Measurements from ENCODE around the gene BRAF.
"Not testable (repeated sequence)": the region's sequence is repeated elsewhere in the genome, so short reads cannot be mapped to it uniquely, and the experiment has no call there.

The BRAF gene

GRCh38 chr7:140810830-140811556 lies 113.7 kb downstream of the BRAF start:
- Histone ChIP-seq H3K4me3 (no peak overlapping the region), H3K27ac (no peak overlapping the region)

- no peak overlapping the region for H3K4me3 ChIP-seq
- H3K27ac ChIP-seq: no peak overlapping the region
Observed at GRCh38 chr7:140810385-140810784, 114.3 kb downstream of the BRAF start.

GRCh38 chr7:140778975-140779374 lies 145.8 kb downstream of the BRAF start:
- no peak overlapping the region for H3K4me3 ChIP-seq
- no peak overlapping the region for H3K27ac ChIP-seq

GRCh38 chr7:140778568-140778967 lies 146.2 kb downstream of the BRAF start:
- Histone ChIP-seq H3K4me3 (no peak overlapping the region), H3K27ac (no peak overlapping the region)

GRCh38 chr7:140774371-140774770 lies 150.4 kb downstream of the BRAF start:
- no peak overlapping the region for H3K4me3 ChIP-seq
- H3K27ac ChIP-seq: no peak overlapping the region

- H3K27ac ChIP-seq: no peak overlapping the region
- H3K4me3 ChIP-seq: no peak overlapping the region
Observed at GRCh38 chr7:140773104-140773503, 151.6 kb downstream of the BRAF start.

GRCh38 chr7:140771826-140772225 lies 152.9 kb downstream of the BRAF start:
- no peak overlapping the region for H3K4me3 ChIP-seq
- no peak overlapping the region for H3K27ac ChIP-seq

GRCh38 chr7:140769852-140770251 lies 154.9 kb downstream of the BRAF start:
- H3K27ac ChIP-seq: no peak overlapping the region
- H3K4me3 ChIP-seq: no peak overlapping the region

- Histone ChIP-seq H3K27ac (no peak overlapping the region), H3K4me3 (no peak overlapping the region)
Observed at GRCh38 chr7:140767418-140767817, 157.3 kb downstream of the BRAF start.

GRCh38 chr7:140765441-140765840 lies 159.3 kb downstream of the BRAF start:
- H3K27ac ChIP-seq, H3K4me3 ChIP-seq: not testable (repeated sequence)

- H3K4me3 ChIP-seq, H3K27ac ChIP-seq: not testable (repeated sequence)
Observed at GRCh38 chr7:140763166-140763565, 161.6 kb downstream of the BRAF start.

GRCh38 chr7:140761375-140761774 lies 163.4 kb downstream of the BRAF start:
- not testable (repeated sequence) for H3K27ac ChIP-seq, H3K4me3 ChIP-seq

GRCh38 chr7:140754506-140754905 lies 170.2 kb downstream of the BRAF start:
- no peak overlapping the region for H3K27ac ChIP-seq

GRCh38 chr7:140752533-140752932 lies 172.2 kb downstream of the BRAF start:
- Histone ChIP-seq H3K4me3 (no peak overlapping the region), H3K27ac (no peak overlapping the region)

More at GRCh38 chr7:140754506-140754905, 170.2 kb downstream of the BRAF start:
- no peak overlapping the region for H3K4me3 ChIP-seq

GRCh38 chr7:140746751-140747150 lies 178.0 kb downstream of the BRAF start:
- no peak overlapping the region for H3K4me3 ChIP-seq
- H3K27ac ChIP-seq: no peak overlapping the region

- H3K4me3 ChIP-seq: no peak overlapping the region
- no peak overlapping the region for H3K27ac ChIP-seq
Observed at GRCh38 chr7:140745266-140746058, 179.3 kb downstream of the BRAF start.

GRCh38 chr7:140744005-140744404 lies 180.7 kb downstream of the BRAF start:
- no peak overlapping the region for H3K4me3 ChIP-seq

GRCh38 chr7:140743255-140743654 lies 181.5 kb downstream of the BRAF start:
- not testable (repeated sequence) for H3K27ac ChIP-seq, H3K4me3 ChIP-seq

More at GRCh38 chr7:140744005-140744404, 180.7 kb downstream of the BRAF start:
- H3K27ac ChIP-seq: no peak overlapping the region

- Histone ChIP-seq H3K4me3 (no peak overlapping the region), H3K27ac (no peak overlapping the region)
Observed at GRCh38 chr7:140738280-140738679, 186.4 kb downstream of the BRAF start.

GRCh38 chr7:140734729-140735128 lies 190.0 kb downstream of the BRAF start:
- no peak overlapping the region for H3K4me3 ChIP-seq
- no peak overlapping the region for H3K27ac ChIP-seq

- H3K27ac ChIP-seq: no peak overlapping the region
- H3K4me3 ChIP-seq: no peak overlapping the region
Observed at GRCh38 chr7:140734096-140734495, 190.6 kb downstream of the BRAF start.

Measured in skin epidermis (tissue), 12 donors.